HG02763 (cell line): ENCODE measurements around the gene MOSPD3.

ENCODE experiments used
- ATAC-seq: cut with Tn5 transposase; IDR thresholded peaks from one replicate; pipeline ENCODE4 v1.9.1; 2021; ENCODE audit warnings: mild to moderate bottlenecking, moderate library complexity; ENCODE audit not compliant: unreplicated experiment

Gene MOSPD3

GRCh38 chr7:100590077-100590737 is 22.1 kb upstream of the MOSPD3 start:
- no peak for ATAC-seq

GRCh38 chr7:100591596-100591995 is 20.7 kb upstream of the MOSPD3 start:
- no peak for ATAC-seq

GRCh38 chr7:100595188-100595587 is 17.2 kb upstream of the MOSPD3 start:
- no peak for ATAC-seq

- ATAC-seq: no peak
Observed at GRCh38 chr7:100598425-100598824, 13.9 kb upstream of the MOSPD3 start.

- ATAC-seq: no peak
Observed at GRCh38 chr7:100599911-100600729, 12.2 kb upstream of the MOSPD3 start.

- ATAC-seq: no peak
Observed at GRCh38 chr7:100600730-100601038, 11.7 kb upstream of the MOSPD3 start.

- ATAC-seq: no peak
Observed at GRCh38 chr7:100602889-100603725, 9.2 kb upstream of the MOSPD3 start.

GRCh38 chr7:100603726-100604027 is 8.7 kb upstream of the MOSPD3 start:
- no peak for ATAC-seq

- peak; percentile 55 for ATAC-seq
Observed at GRCh38 chr7:100604028-100604975, 8.0 kb upstream of the MOSPD3 start.

GRCh38 chr7:100604976-100605911 is 7.1 kb upstream of the MOSPD3 start:
- ATAC-seq: no peak

GRCh38 chr7:100606313-100606712 is 6.0 kb upstream of the MOSPD3 start:
- ATAC-seq: no peak

- ATAC-seq: no peak
Observed at GRCh38 chr7:100607111-100607510, 5.2 kb upstream of the MOSPD3 start.

GRCh38 chr7:100609958-100610357 is 2.4 kb upstream of the MOSPD3 start:
- no peak for ATAC-seq

- no peak for ATAC-seq
Observed at GRCh38 chr7:100612730-100613390, 520 bp downstream of the MOSPD3 start.

GRCh38 chr7:100613412-100614175 is 1.3 kb downstream of the MOSPD3 start:
- ATAC-seq: no peak

- ATAC-seq: no peak
Observed at GRCh38 chr7:100614308-100614861, 2.0 kb downstream of the MOSPD3 start.

- ATAC-seq: no peak
Observed at GRCh38 chr7:100620239-100620638, 7.9 kb downstream of the MOSPD3 start.

- no peak for ATAC-seq
Observed at GRCh38 chr7:100620804-100621203, 8.5 kb downstream of the MOSPD3 start.
